NOMO-1 treated with DMSO at 0.1 percent for 48 hours (cell line): ENCODE results near the gene POLH.
"Not testable (repeated sequence)": the region's sequence is repeated elsewhere in the genome, so short reads cannot be mapped to it uniquely, and the experiment has no call there.

Experiments used
- DNase-seq: peaks from one replicate; lab custom pipeline; 2025; ENCODE audit not compliant: unreplicated experiment; lab: John Stamatoyannopoulos, UW

The POLH gene

DNA sequence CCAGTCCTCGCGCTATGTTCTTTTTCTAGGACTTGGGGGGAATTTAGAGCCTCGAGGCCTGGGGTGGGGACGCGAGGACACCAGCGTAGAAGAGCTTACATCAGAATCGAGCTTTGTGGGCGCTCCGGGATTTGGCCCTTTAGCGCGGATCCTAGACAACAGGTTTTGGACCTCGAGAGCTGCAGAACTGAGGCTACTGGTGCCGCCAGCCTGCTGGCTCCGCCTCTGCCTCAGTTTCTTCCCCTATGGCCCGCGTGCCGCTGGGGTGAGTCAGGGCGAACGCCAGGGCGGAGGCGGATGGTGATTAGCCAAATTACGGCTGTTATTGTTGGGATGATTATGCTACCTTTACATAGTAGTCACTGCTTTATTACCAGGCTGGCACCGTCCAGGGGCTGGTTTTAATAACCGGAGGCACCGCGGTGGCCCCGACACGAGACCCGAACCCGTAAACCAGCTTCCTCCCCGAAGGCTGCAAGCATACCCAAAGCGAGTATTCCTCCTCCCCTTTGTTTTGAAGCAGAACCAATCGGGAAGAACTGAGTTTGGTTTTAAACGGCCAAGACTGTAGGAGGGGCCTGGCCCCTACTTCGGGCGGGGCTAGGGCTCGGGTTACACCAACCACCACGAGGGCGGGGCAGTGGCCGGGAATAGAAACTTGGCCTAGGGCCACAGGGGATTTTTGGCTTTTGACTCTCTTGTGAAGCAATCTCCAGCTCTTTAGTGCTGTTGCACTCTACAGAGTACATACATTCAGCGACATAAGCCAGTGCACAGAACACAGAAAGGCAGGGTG, 53.7 kb downstream of the POLH start:
- DNase-seq, result peak; percentile 98

DNA sequence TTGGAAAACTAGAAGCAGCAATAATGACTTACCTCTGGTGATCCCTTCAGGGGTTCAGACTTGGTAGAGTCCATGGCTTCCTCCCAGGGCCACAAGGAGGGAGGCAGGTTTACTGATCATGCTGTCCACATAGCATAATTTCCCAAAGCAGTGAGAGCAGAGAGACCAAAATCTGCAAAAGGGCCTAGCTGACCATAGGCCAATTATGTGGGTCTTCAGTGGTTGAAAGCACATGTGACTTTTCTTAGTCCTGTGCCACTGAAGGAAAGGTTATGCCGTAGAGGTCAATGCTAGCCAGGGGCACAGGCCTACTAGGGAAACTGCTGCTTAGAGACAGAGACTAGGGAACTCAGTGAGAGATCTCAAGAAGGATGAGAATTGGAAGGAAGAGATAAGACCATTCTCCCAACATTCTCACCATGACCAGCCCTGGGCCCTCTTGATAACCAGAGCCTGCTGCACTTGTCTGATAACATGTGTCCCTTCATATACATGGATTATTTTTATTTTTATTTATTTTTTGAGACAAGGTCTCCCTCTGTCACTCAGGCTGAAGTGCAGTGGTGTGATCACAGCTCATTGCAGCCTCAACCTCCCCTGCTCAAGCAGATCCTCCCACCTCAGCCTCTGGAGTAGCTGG, 55.1 kb downstream of the POLH start:
- no peak for DNase-seq

DNA sequence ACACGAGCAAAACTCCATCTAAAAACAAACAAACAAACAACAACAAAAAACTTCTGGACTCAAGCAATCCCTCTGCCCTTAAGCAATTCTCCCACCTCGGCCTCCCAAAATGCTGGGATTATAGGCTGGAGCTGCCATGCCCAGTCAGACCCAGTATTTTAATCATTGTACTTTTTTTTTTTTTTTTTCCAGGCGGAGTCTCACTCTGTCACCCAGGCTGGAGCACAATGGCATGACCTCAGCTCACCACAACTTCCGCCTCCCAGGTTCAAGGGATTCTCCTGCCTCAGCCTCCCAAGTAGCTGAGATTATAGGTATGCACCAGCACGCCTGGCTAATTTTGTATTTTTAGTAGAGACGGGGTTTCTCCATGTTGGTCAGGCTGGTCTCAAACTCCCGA, 57.0 kb downstream of the POLH start:
- not testable (repeated sequence) for DNase-seq

DNA sequence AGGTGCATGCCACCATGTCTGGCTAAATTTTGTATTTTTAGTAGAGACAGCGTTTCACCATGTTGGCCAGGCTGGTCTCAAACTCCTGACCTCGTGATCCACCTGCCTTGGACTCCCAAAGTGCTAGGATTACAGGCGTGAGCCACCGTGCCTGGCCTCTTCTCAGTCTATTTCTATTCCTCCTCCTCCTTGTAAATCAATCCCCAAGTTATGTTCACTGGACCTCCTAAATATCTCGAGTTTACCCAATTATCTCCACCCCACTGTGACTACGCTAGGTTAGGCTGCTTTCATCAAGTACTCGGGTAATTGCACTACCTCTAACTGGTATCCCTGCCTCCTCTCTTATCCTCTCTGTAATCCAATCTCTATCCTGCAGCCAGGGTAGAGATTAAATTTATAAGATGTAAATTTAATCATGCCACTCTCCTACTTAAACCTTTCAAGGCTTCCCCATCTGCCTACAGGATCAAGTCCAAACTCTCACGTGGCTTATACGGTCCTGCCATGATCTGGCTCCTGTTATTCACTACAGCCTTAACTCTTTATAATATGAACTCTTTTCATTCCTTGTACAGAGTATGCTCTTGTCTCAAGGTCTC, 58.8 kb downstream of the POLH start:
- DNase-seq, result no peak

DNA sequence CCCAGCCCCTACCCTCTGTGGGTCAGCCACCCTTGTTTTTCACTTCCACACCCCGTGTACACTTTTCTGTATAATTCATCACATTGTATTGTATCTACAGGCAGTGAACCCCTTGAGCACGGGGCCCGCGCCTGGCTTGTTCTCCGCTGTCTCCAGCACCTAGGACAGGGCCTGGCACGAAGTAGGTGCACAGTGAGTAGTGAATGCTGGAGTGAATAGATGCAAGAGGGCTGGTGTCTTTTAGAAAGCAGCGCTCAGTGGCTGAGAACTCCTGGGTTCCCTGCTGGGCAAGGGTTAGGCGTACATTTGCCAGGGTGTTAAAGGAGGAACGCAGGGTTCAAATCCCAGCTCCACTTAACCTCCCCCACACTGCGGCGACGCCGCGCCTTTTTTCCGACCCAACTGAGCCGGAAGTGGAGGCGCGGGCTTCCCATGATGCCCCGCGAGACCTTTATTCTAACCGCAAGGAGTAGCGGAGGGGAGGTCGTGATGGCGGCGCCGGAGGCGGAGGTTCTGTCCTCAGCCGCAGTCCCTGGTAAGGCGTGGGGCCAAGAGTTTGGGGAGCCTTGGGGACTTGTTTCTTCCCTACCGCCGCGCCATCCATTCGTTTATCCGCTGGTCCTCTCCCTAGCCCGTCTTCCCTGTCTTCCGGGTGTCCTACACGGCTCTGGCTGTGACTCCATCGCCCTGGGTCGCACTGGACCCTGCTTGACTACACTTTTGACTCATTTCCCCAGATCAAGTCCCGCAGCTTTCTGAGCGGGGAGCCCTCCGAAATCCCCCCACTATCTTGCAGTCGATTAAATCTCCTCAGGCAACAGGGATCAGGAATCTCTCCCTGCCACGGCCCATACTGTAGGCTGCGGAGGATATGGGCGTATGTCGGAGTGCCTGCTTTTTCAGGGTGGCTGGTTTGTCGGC, 59.7 kb downstream of the POLH start, which contains the start of gene MAD2L1BP:
Gene MAD2L1BP (plus strand): TSS at position 454 of the 921 bp plus-strand sequence. CDS start 36 bp downstream, at position 490.
- DNase-seq, result peak; percentile 74

DNA sequence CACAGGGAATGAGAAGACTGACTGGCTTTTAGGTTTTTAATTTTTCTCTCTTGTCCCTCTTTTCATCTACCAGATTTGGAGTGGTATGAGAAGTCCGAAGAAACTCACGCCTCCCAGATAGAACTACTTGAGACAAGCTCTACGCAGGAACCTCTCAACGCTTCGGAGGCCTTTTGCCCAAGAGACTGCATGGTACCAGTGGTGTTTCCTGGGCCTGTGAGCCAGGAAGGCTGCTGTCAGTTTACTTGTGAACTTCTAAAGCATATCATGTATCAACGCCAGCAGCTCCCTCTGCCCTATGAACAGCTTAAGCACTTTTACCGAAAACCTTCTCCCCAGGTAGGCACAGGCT, 60.3 kb downstream of the POLH start:
- no peak for DNase-seq

DNA sequence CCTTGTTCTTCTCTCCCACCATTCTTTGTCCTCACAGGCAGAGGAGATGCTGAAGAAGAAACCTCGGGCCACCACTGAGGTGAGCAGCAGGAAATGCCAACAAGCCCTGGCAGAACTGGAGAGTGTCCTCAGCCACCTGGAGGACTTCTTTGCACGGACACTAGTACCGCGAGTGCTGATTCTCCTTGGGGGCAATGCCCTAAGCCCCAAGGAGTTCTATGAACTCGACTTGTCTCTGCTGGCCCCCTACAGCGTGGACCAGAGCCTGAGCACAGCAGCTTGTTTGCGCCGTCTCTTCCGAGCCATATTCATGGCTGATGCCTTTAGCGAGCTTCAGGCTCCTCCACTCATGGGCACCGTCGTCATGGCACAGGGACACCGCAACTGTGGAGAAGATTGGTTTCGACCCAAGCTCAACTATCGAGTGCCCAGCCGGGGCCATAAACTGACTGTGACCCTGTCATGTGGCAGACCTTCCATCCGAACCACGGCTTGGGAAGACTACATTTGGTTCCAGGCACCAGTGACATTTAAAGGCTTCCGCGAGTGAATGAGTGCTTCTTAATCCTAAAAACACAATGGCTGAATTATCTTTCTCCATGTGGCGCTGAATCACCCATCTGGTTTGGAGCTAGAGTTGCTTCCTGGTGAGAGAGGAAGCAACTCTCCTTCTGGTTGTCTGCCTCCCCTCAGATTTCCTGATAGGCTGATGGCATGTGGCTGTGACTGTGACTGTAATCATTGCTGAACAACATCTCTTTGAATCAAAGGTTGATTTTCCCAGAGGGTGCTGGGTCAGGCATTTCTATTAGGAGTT, 64.2 kb downstream of the POLH start:
- DNase-seq, result no peak

DNA sequence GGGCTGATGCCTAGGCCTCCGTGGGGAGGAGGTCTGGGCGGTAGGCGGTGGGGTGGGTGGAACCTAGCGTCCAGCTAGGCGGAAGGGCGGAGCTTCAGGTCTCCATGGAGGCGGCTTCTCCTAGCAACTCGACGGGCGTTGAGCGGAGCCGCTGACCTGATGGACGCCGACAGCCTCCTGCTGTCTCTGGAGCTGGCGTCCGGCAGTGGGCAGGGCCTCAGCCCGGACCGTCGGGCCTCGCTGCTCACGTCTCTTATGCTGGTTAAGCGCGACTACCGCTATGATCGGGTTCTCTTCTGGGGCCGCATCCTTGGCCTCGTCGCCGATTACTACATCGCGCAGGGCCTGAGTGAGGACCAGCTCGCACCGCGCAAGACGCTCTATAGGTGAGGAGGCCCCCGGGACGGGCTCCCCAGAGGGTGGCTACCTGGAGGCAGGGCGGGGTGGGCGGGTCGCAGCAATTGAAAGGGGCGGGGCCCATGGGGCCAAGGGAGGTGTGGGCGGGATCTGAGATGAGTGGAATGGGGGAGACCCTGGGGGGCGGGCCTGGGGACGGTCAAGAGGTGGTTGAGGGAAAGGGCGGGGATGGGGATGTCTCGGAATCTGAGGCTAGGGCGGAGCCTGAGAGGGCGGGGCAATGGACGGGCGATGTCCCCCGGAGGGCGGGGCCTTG, 69.1 kb downstream of the POLH start, which contains the start of gene RSPH9:
Gene RSPH9 (plus strand): TSS at position 97 of the 673 bp plus-strand sequence. CDS start 63 bp downstream, at position 160.
- peak; percentile 12 for DNase-seq

DNA sequence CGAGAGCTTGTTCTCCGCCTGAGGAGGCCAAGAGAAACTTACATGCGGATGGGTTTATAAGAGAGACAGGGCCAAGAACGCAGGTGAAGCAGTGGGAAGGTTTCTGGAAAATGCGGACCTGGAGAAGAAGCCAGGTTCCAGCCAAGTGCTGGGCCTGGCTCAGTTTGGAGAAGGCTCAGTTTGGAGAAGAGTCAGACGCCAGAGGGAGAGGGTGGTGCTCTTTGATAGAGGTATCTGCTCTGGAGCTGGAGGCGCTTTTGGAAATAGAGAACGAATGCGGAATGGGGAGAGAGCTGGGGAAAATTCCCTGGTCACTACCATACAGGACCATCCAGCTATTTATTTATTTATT, 69.6 kb downstream of the POLH start:
- no peak for DNase-seq

DNA sequence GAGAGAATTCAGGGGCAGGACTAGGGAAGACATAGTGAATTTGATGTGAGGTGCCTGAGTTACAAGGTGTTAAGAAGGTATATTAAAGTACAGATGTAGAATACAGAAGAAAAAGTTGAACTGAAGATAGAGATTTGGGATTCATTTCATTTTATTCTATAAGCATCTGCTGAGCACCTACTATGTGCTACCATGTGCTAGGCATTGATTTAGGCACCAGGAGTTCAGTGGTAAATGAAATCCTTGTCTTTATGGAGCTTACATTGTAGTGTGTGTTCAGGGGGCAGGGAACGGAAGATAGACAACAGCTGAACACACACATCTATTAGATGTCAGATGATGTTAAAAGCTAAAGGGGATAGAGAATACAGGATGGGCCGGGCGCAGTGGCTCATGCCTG, 71.6 kb downstream of the POLH start:
- no peak for DNase-seq

DNA sequence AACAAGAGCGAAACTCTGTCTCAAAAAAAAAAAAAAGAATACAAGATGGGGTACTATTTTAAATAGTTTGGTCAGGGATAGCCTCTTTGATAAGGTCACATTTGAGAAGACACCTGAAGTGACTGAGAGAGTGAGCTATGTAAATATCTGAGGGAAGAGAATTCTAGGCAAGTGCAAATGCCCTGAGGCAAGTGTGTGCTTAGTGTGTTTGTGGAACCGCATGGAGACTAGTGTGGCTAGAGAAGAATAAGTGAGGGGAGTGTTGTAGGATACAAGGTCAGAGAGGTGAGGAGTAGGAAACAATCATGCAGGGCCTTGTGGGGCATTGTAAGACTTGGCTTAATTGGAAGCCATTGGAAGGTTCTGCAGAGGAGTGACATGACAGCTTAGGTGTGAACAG, 72.3 kb downstream of the POLH start:
- DNase-seq, result no peak

DNA sequence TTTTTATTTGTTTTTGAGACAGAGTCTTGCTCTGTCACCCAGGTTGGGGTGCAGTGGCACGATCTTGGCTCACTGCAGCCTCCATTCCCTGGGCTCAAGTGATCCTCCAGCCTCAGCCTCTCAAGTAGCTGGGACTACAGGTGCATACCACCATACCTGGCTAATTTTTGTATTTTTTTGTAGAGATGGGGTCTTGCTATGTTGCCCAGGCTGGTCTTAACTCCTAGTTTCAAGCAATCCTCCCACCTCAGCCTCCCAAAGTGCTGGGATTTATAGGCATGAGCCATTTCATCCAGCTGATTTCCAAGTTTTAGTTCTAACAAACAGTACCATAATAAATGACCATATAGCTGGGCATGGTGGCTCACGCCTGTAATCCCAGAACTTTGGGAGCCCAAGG, 76.8 kb downstream of the POLH start:
- DNase-seq, result not testable (repeated sequence)

DNA sequence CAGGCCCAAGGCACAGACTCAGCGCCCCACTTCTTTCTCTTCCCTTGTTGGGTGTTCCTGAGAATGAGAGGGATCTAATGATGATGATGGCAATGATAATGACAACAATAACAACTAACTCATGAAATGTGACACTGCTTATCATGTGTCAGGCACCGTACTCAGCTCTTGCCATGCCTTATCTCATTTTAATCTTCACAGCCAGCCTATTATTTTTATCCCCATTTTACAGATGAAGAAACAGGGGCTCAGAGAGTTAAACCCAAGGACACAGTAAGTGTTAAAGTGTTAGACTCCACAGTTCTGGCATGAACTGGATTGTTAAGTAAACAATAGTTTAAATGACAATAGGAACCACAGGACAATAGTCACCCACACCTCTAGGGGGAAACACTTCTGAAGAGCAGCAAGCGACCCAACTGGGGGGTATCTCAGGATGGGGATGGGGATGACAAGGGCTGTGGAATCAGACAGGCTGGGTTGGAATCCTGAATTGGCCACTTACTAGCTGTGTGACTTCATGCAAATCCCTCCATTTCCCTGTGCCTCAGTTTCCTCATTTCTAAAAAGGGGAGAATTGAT, 81.3 kb downstream of the POLH start:
- no peak for DNase-seq

DNA sequence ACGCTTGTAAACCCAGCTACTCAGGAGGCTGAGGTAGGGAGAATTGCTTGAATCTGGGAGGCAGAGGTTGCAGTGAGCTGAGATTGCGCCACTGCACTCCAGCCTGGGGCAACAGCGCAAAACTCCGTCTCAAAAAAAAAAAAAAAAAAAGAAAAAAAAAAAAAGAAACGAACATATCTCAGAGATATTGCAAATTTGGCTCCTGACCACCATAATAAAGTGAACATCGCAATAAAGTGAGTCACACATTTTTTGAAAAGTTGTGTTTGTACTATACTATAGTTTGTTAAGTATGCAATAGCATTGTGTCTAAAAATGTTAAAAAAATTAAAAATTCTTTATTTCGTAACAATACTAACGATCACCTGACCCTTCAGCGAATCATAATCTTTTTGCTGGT, 82.2 kb downstream of the POLH start:
- DNase-seq, result no peak

DNA sequence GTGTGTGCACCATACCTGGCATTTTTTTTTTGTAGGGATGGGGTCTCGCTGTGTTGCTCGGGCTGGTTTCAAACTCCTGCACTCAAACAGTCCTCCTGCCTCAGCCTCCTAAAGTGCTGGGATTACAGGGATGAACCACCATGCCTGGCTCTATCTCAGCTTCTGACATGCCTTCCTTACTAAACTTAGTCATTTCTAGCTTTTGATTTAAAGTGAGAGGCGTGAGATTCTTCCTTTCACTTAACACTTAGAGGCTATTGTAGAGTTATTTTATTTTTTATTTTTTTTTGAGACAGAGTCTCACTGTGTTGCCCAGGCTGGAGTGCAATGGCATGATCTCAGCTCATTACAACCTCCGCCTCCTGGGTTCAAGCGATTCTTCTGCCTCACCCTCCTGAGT, 87.0 kb downstream of the POLH start:
- DNase-seq, result not testable (repeated sequence)
